ENCODE measurements around the gene PRKCQ.
"Not testable (repeated sequence)": the region's sequence is repeated elsewhere in the genome, so short reads cannot be mapped to it uniquely, and the experiment has no call there.

The PRKCQ gene

GRCh38 chr10:6385665-6386064 is 194.4 kb downstream of the PRKCQ start:
- TF ChIP-seq, protein P1, sequence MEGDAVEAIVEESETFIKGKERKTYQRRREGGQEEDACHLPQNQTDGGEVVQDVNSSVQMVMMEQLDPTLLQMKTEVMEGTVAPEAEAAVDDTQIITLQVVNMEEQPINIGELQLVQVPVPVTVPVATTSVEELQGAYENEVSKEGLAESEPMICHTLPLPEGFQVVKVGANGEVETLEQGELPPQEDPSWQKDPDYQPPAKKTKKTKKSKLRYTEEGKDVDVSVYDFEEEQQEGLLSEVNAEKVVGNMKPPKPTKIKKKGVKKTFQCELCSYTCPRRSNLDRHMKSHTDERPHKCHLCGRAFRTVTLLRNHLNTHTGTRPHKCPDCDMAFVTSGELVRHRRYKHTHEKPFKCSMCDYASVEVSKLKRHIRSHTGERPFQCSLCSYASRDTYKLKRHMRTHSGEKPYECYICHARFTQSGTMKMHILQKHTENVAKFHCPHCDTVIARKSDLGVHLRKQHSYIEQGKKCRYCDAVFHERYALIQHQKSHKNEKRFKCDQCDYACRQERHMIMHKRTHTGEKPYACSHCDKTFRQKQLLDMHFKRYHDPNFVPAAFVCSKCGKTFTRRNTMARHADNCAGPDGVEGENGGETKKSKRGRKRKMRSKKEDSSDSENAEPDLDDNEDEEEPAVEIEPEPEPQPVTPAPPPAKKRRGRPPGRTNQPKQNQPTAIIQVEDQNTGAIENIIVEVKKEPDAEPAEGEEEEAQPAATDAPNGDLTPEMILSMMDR (IDR thresholded peaks at IDR 0.05; ENCODE audit: extremely low read depth, missing control alignments): no peak
- DNase-seq (ENCODE audit: low spot score): no peak

GRCh38 chr10:6384847-6385246 is 195.2 kb downstream of the PRKCQ start:
- TF ChIP-seq, protein P1 (IDR thresholded peaks at IDR 0.05; ENCODE audit: extremely low read depth, missing control alignments): no peak
- no peak for DNase-seq (ENCODE audit: low spot score)

DNA sequence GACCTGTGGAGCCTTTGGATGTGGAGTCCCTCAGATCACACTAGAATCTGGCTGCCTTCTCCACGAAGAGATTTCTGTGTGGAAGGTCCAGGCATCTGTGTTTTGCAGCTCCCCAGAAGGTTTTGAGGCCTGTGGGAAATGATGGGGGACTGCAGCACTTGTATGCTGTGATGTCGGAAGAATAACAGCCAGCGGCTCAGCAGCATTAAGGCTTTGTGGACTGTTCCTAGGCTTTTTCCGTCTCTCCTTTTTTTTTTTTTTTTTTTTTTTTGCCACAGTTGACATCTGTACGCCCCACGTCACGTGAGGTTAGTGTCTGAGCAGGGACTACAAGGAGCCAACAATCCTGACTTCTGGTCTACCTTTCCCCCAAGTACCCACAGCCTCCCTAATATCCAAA is 196.0 kb downstream of the PRKCQ start:
- TF ChIP-seq, protein P1 (IDR thresholded peaks at IDR 0.05; ENCODE audit: extremely low read depth, missing control alignments): no peak
- DNase-seq (ENCODE audit: low spot score): no peak

DNA sequence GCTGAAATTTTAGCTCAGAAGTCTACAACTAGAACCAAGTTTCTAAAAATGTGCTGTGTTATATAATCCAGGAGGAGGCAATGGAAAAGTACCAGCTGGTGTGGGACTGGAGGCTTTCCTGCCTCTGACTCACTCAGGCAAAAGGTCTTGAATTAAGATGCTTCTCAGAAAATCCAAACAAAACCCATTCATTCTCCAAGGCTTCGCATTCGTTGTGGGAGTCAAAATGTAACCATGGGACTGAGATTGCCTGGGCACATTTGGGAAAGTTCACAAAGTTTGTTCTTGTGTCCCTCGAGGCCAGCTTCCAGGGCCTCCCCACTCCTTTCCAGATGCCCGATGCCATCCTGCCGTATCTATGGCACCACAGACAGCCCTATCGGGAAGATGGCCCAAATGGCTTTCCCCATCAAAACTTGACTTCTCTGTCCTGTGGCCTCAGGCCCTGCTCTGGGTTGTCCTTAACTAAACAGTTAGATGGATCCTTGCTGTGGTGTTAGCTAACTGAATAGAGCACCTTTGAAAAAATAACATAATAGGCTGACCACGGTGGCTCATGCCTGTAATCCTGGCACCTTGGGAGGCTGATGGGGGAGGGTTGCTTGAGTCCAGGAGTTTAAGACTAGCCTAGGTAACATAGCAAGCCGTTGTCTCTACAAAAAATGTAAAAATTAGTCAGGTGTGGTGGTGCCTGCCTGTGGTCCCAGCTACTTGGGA is 196.8 kb downstream of the PRKCQ start:
- TF ChIP-seq, protein P1 (IDR thresholded peaks at IDR 0.05; ENCODE audit: extremely low read depth, missing control alignments): no peak
- DNase-seq (ENCODE audit: low spot score): no peak

GRCh38 chr10:6382081-6382480 is 198.0 kb downstream of the PRKCQ start:
- TF ChIP-seq, protein P1 (IDR thresholded peaks at IDR 0.05; ENCODE audit: extremely low read depth, missing control alignments): no peak
- DNase-seq (ENCODE audit: low spot score): peak; percentile 40

DNA sequence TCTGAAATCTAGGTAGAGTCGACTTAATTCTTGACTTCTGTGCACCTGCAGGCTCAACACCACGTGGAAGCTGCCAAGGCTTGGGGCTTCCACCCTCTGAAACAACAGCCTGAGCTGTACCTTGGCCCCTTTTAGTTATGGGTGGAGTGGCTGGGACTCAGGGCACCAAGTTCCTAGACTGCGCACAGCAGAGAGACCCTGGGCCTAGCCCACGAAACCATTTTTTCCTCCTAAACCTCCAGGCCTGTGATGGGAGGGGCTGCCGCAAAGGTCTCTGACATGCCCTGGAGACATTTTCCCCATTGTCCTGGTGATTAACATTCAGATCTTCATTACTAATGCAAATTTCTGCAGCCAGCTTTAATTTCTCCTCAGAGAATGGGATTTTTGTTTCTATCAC is 199.6 kb downstream of the PRKCQ start:
- DNase-seq (ENCODE audit: low spot score): not testable (repeated sequence)

- TF ChIP-seq, protein P1 (IDR thresholded peaks at IDR 0.05; ENCODE audit: extremely low read depth, missing control alignments): no peak
- DNase-seq (ENCODE audit: low spot score): no peak
Observed at GRCh38 chr10:6379015-6379776, 200.9 kb downstream of the PRKCQ start.
